ENCODE data around the gene GGNBP2.
A peak's percentile ranks its signal among the peaks of the same experiment; 100 is the strongest.

The GGNBP2 gene

GRCh38 chr17:36514856-36515255 is 29.9 kb upstream of the GGNBP2 start:
- no peak for DNase-seq (ENCODE audit: low read depth in 2 of 2)

- no peak for DNase-seq (ENCODE audit: low read depth in 2 of 2)
Observed at GRCh38 chr17:36515837-36516236, 28.9 kb upstream of the GGNBP2 start.

GRCh38 chr17:36523113-36523512 is 21.6 kb upstream of the GGNBP2 start:
- DNase-seq (ENCODE audit: low read depth in 2 of 2), result no peak

- no peak for DNase-seq (ENCODE audit: low read depth in 2 of 2)
Observed at GRCh38 chr17:36524428-36524876, 20.3 kb upstream of the GGNBP2 start.

- no peak for DNase-seq (ENCODE audit: low read depth in 2 of 2)
Observed at GRCh38 chr17:36525113-36525512, 19.6 kb upstream of the GGNBP2 start.

- DNase-seq (ENCODE audit: low read depth in 2 of 2), result no peak
Observed at GRCh38 chr17:36525888-36526287, 18.8 kb upstream of the GGNBP2 start.

- DNase-seq (ENCODE audit: low read depth in 2 of 2), result no peak
Observed at GRCh38 chr17:36527621-36528250, 17.0 kb upstream of the GGNBP2 start.

- peak in 1 of 2 experiments; percentile 2 for DNase-seq (ENCODE audit: low read depth in 2 of 2)
Observed at GRCh38 chr17:36529121-36529520, 15.6 kb upstream of the GGNBP2 start.

GRCh38 chr17:36532435-36532975 is 12.2 kb upstream of the GGNBP2 start:
- no peak for DNase-seq (ENCODE audit: low read depth in 2 of 2)

- DNase-seq (ENCODE audit: low read depth in 2 of 2), result peak in 1 of 2 experiments; percentile 4
Observed at GRCh38 chr17:36533935-36534839, 10.5 kb upstream of the GGNBP2 start.

GRCh38 chr17:36534840-36535668 is 9.7 kb upstream of the GGNBP2 start, which contains the start of the genes MYO19 and PIGW:
Gene MYO19 (minus strand): TSS chr17:36534868. CDS start chr17:36532538, 2,330 bp downstream.
Gene PIGW (plus strand): TSS chr17:36534987. CDS start chr17:36537102, 2,115 bp downstream.
- DNase-seq (ENCODE audit: low read depth in 2 of 2), result peak; percentile 70 to 73

- DNase-seq (ENCODE audit: low read depth in 2 of 2), result no peak
Observed at GRCh38 chr17:36535669-36536081, 9.0 kb upstream of the GGNBP2 start.

- DNase-seq (ENCODE audit: low read depth in 2 of 2), result no peak
Observed at GRCh38 chr17:36540696-36541095, 4.0 kb upstream of the GGNBP2 start.

- no peak for DNase-seq (ENCODE audit: low read depth in 2 of 2)
Observed at GRCh38 chr17:36542755-36543154, 2.0 kb upstream of the GGNBP2 start.

GRCh38 chr17:36544044-36544306 is 744 bp upstream of the GGNBP2 start:
- DNase-seq (ENCODE audit: low read depth in 2 of 2), result peak in 1 of 2 experiments; percentile 4

- DNase-seq (ENCODE audit: low read depth in 2 of 2), result no peak
Observed at GRCh38 chr17:36545077-36545464, 352 bp downstream of the GGNBP2 start.

GRCh38 chr17:36545465-36546417 is 1.0 kb downstream of the GGNBP2 start:
- peak; percentile 96 to 97 for DNase-seq (ENCODE audit: low read depth in 2 of 2)

- no peak for DNase-seq (ENCODE audit: low read depth in 2 of 2)
Observed at GRCh38 chr17:36546418-36547093, 1.8 kb downstream of the GGNBP2 start.

GRCh38 chr17:36547776-36548175 is 3.1 kb downstream of the GGNBP2 start:
- no peak for DNase-seq (ENCODE audit: low read depth in 2 of 2)

Measured in fibroblast of skin of left quadriceps (primary cell).